WERI-Rb-1 (cell line): ENCODE results near the gene TRPC3.
"Not testable (repeated sequence)": the region's sequence is repeated elsewhere in the genome, so short reads cannot be mapped to it uniquely, and the experiment has no call there.

Experiments used
- DNase-seq: peaks from one replicate; pipeline ENCODE4 v3.0.0-alpha.2; 2020
- H3K27ac ChIP-seq: fragments of 250-450 bp; sonication (Bioruptor Pico); 2 replicates; pipeline ENCODE4 v1.5.1; 2020; ENCODE audit warnings: mild to moderate bottlenecking, moderate library complexity
- H3K27me3 ChIP-seq: fragments of 250-450 bp; sonication (Bioruptor Pico); 2 replicates; pipeline ENCODE4 v1.5.1; 2021; ENCODE audit warnings: mild to moderate bottlenecking, low read depth, moderate library complexity; ENCODE audit not compliant: insufficient read depth, severe bottlenecking
- H3K36me3 ChIP-seq: fragments of 250-450 bp; sonication (Bioruptor Pico); 2 replicates; pipeline ENCODE4 v1.5.1; 2020; ENCODE audit warnings: mild to moderate bottlenecking, moderate library complexity
- H3K4me3 ChIP-seq: 2 replicates; pipeline ENCODE4 v1.5.1; 2011; ENCODE audit warnings: low read depth, mild to moderate bottlenecking, control low read depth, low read length
- H3K9me3 ChIP-seq: fragments of 250-450 bp; sonication (Bioruptor Pico); 2 replicates; pipeline ENCODE4 v1.5.1; 2021; ENCODE audit warnings: mild to moderate bottlenecking, moderate library complexity; ENCODE audit not compliant: severe bottlenecking
- CTCF ChIP-seq: IDR thresholded peaks from 2 replicates; pipeline ENCODE4 v1.5.1; 2011; ENCODE audit warnings: low read depth, mild to moderate bottlenecking, control low read depth, inconsistent platforms, low read length

The TRPC3 gene

GRCh38 chr4:121927948-121928347 lies 23.9 kb downstream of the TRPC3 start:
- H3K4me3 ChIP-seq, result no peak overlapping the region
- no peak for TF ChIP-seq CTCF
- no peaks in the 10 kb centered on the region for H3K36me3 ChIP-seq
- H3K27ac ChIP-seq, result no peak overlapping the region
- no peak for DNase-seq
- no peaks in the 10 kb centered on the region for H3K9me3 ChIP-seq
- no peaks in the 10 kb centered on the region for H3K27me3 ChIP-seq

- H3K9me3 ChIP-seq, H3K36me3 ChIP-seq, H3K27me3 ChIP-seq: not testable (repeated sequence)
These were observed 25.4 kb downstream of the TRPC3 start for GRCh38 chr4:121926490-121926889.

GRCh38 chr4:121923306-121923705 lies 28.6 kb downstream of the TRPC3 start:
- Histone ChIP-seq H3K27ac (no peak overlapping the region), H3K9me3 (no peaks in the 10 kb centered on the region), H3K36me3 (no peaks in the 10 kb centered on the region), H3K27me3 (no peaks in the 10 kb centered on the region), H3K4me3 (no peak overlapping the region)
- no peak for TF ChIP-seq CTCF
- no peak for DNase-seq

More at GRCh38 chr4:121926490-121926889, 25.4 kb downstream of the TRPC3 start:
- DNase-seq, H3K4me3 ChIP-seq, H3K27ac ChIP-seq: not testable (repeated sequence)

DNA sequence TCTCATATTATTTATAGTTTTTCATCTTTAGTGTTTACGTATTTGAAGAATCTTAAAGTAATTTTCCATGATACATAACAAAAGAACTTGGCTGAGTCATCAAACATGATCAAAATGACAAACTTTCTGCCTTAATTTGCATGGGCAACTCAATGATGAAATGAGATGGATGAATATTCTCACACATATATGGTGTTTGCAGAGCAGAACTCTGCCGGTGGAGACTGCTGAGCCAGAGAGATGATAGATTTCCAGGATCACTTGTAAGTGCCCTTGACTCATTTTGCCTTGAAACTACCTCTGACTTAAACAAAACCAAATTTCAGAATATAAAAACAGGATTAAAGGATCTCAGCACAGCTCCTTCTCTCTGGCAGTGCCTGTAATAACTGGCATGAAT lies 38.2 kb downstream of the TRPC3 start:
- no peaks in the 10 kb centered on the region for H3K9me3 ChIP-seq
- TF ChIP-seq CTCF, result no peak
- H3K36me3 ChIP-seq, result no peaks in the 10 kb centered on the region
- no peaks in the 10 kb centered on the region for H3K27me3 ChIP-seq
- no peak overlapping the region for H3K4me3 ChIP-seq
- H3K27ac ChIP-seq, result no peak overlapping the region
- DNase-seq, result no peak

DNA sequence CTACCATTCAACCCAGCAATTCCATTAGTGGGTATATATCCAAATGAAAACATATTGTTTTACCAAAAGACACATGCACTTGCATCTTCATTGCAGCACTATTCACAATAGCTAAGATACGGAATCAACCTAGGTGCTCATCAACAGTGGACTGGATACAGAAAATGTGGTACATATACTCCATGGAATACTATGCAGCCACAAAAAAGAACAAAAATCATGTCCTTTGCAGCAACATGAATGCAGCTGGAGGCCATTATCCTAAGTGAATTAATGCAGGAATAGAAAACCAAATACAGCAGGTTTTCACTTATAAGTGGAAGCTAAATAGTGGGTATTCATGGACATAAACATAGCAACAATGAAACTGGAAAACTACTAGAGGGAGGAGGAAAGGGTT lies 43.5 kb downstream of the TRPC3 start:
- Histone ChIP-seq H3K36me3 (no peaks in the 10 kb centered on the region), H3K27ac (no peak overlapping the region), H3K9me3 (no peaks in the 10 kb centered on the region), H3K27me3 (no peaks in the 10 kb centered on the region), H3K4me3 (no peak overlapping the region)
- DNase-seq, result no peak
- no peak for TF ChIP-seq CTCF

GRCh38 chr4:121900132-121900983 lies 51.5 kb downstream of the TRPC3 start:
- no peak overlapping the region for H3K27ac ChIP-seq

More at GRCh38 chr4:121900132-121900983, 51.5 kb downstream of the TRPC3 start:
- no peak overlapping the region for H3K4me3 ChIP-seq
- DNase-seq, result peak; percentile 70
- no peaks in the 10 kb centered on the region for H3K36me3 ChIP-seq
- H3K9me3 ChIP-seq, result no peaks in the 10 kb centered on the region
- peak; percentile 78 for TF ChIP-seq CTCF
- H3K27me3 ChIP-seq, result no peaks in the 10 kb centered on the region
